Activated T-helper 1 cell treated with anti-CD3 and anti-CD28 coated beads, Interleukin-12 subunit alpha, Interleukin-12 subunit beta, Interleukin-2, Interleukin-4 antibody, amounts not matched to agents 30 ng/mL and 10 ng/mL and 1 ng/mL, durations not matched to agents 14 hours and 24 hours and 36 hours (primary cell): ENCODE measurements around the gene CDK16. TPM values are rescaled to one million over a fixed set of nuclear protein-coding genes. Genes with fewer than 3 reads are reported as not detected.
A peak's percentile ranks its signal among the peaks of the same experiment; 100 is the strongest.

ENCODE experiments used
- DNase-seq: peaks from one replicate; pipeline ENCODE4 v3.0.0; 2021; ENCODE audit warnings: low spot score
- H3K27ac Mint-ChIP-seq: one replicate; pipeline ENCODE4 v1.8.0; 2021; ENCODE audit warnings: mild to moderate bottlenecking, mixed read lengths
- H3K27me3 Mint-ChIP-seq: one replicate; pipeline ENCODE4 v1.8.0; 2022; ENCODE audit warnings: mild to moderate bottlenecking, moderate library complexity, mixed read lengths; ENCODE audit not compliant: insufficient read depth
- H3K36me3 Mint-ChIP-seq: one replicate; pipeline ENCODE4 v1.8.0; 2021; ENCODE audit warnings: low read depth, mixed read lengths
- H3K4me1 Mint-ChIP-seq: one replicate; pipeline ENCODE4 v1.8.0; 2021; ENCODE audit warnings: low read depth, mixed read lengths
- H3K4me3 Mint-ChIP-seq: one replicate; pipeline ENCODE4 v1.8.0; 2021; ENCODE audit warnings: mild to moderate bottlenecking, moderate library complexity, mixed read lengths
- H3K9me3 Mint-ChIP-seq: one replicate; pipeline ENCODE4 v1.8.0; 2021; ENCODE audit warnings: mixed read lengths
- intact Hi-C: fragments of 100-400 bp; cut with micrococcal nuclease; formaldehyde crosslinking; loops from one replicate; pipeline ENCODE4 v1.15.1; 2024
- total RNA-seq: library from RNA; stranded (reverse); gene quantifications from 2 replicates; pipeline ENCODE4 v1.2.3, GENCODE V29; 2022

Gene CDK16
- total RNA-seq, 1 donor from 2014 or later = 56.4 TPM

GRCh38 chrX:47227334-47227583 lies 8.8 kb downstream of the CDK16 start:
- H3K4me1 Mint-ChIP-seq = peaks cover 5% of the 10 kb centered on the region
- no peak overlapping the region for H3K4me3 Mint-ChIP-seq
- peaks cover 23% of the 10 kb centered on the region for H3K36me3 Mint-ChIP-seq
- no peak overlapping the region for H3K27ac Mint-ChIP-seq
- no peaks in the 10 kb centered on the region for H3K27me3 Mint-ChIP-seq
- intact Hi-C loops = no loop called here
- DNase-seq = no peak
- H3K9me3 Mint-ChIP-seq = no peaks in the 10 kb centered on the region

GRCh38 chrX:47228550-47229270 lies 10.2 kb downstream of the CDK16 start:
- Mint-ChIP-seq H3K4me3 (no peak overlapping the region), H3K4me1 (peaks cover 5% of the 10 kb centered on the region), H3K9me3 (no peaks in the 10 kb centered on the region), H3K27me3 (no peaks in the 10 kb centered on the region), H3K36me3 (peaks cover 22% of the 10 kb centered on the region), H3K27ac (no peak overlapping the region)
- no peak for DNase-seq
- intact Hi-C loops = no loop called here

GRCh38 chrX:47229427-47229826 lies 10.9 kb downstream of the CDK16 start:
- Mint-ChIP-seq H3K27me3 (no peaks in the 10 kb centered on the region), H3K27ac (no peak overlapping the region), H3K9me3 (no peaks in the 10 kb centered on the region), H3K4me3 (no peak overlapping the region), H3K4me1 (peaks cover 5% of the 10 kb centered on the region), H3K36me3 (peaks cover 18% of the 10 kb centered on the region)
- intact Hi-C loops = no loop called here
- no peak for DNase-seq

- peak overlapping the region; percentile 21 for H3K27ac Mint-ChIP-seq
- peaks cover 18% of the 10 kb centered on the region for H3K36me3 Mint-ChIP-seq
- no peak overlapping the region for H3K4me3 Mint-ChIP-seq
Measured at GRCh38 chrX:47230136-47230868, 11.8 kb downstream of the CDK16 start.

GRCh38 chrX:47231167-47231566 lies 12.7 kb downstream of the CDK16 start:
- H3K4me1 Mint-ChIP-seq = peaks cover 16% of the 10 kb centered on the region
- intact Hi-C loops = no loop called here
- DNase-seq = no peak
- no peaks in the 10 kb centered on the region for H3K27me3 Mint-ChIP-seq
- no peaks in the 10 kb centered on the region for H3K9me3 Mint-ChIP-seq
- peaks cover 19% of the 10 kb centered on the region for H3K36me3 Mint-ChIP-seq
- H3K4me3 Mint-ChIP-seq = no peak overlapping the region
- peak overlapping the region; percentile 63 for H3K27ac Mint-ChIP-seq

More at GRCh38 chrX:47230136-47230868, 11.8 kb downstream of the CDK16 start:
- no peak for DNase-seq
- no peaks in the 10 kb centered on the region for H3K27me3 Mint-ChIP-seq
- H3K9me3 Mint-ChIP-seq = no peaks in the 10 kb centered on the region
- peaks cover 7% of the 10 kb centered on the region for H3K4me1 Mint-ChIP-seq
- intact Hi-C loops = no loop called here

- no peaks in the 10 kb centered on the region for H3K27me3 Mint-ChIP-seq
- peak overlapping the region; percentile 90 for H3K27ac Mint-ChIP-seq
- H3K9me3 Mint-ChIP-seq = no peaks in the 10 kb centered on the region
- H3K36me3 Mint-ChIP-seq = peaks cover 14% of the 10 kb centered on the region
- H3K4me3 Mint-ChIP-seq = peak overlapping the region; percentile 87
- DNase-seq = no peak
- peaks cover 19% of the 10 kb centered on the region for H3K4me1 Mint-ChIP-seq
- intact Hi-C loops = loop anchor here (2.0 kb wide), 2 partner anchors 329 to 427 kb away; partner anchors contain the start of genes ARAF and UXT
Measured at GRCh38 chrX:47232197-47232802, 13.8 kb downstream of the CDK16 start.

- H3K27me3 Mint-ChIP-seq = no peaks in the 10 kb centered on the region
- H3K4me3 Mint-ChIP-seq = peak within 1 kb of the TSS; percentile 87
- peak within 1 kb of the TSS; percentile 90 for H3K27ac Mint-ChIP-seq
- DNase-seq = peak; percentile 16
- intact Hi-C loops = loop anchor here (1.0 to 2.0 kb wide), 9 partner anchors 15 to 426 kb away; partner anchors contain the start of genes ARAF, CDK16, ELK1 and UBA1
- H3K9me3 Mint-ChIP-seq = no peaks in the 10 kb centered on the region
- H3K4me1 Mint-ChIP-seq = peaks cover 19% of the 10 kb centered on the region
- peaks cover 14% of the 10 kb centered on the region for H3K36me3 Mint-ChIP-seq
Measured at GRCh38 chrX:47232803-47233332, 14.4 kb downstream of the CDK16 start, which contains the start of gene USP11. Gene USP11, plus strand, starts transcription at chrX:47233009. Its CDS starts 35 bp downstream, at chrX:47233044.

- Mint-ChIP-seq H3K27ac (peak overlapping the region; percentile 90), H3K36me3 (peaks cover 14% of the 10 kb centered on the region), H3K4me3 (peak overlapping the region; percentile 87), H3K9me3 (no peaks in the 10 kb centered on the region), H3K27me3 (no peaks in the 10 kb centered on the region), H3K4me1 (peaks cover 19% of the 10 kb centered on the region)
- DNase-seq = peak; percentile 87
- intact Hi-C loops = loop anchor here (1.0 to 2.0 kb wide), 9 partner anchors 15 to 425 kb away; partner anchors contain the start of genes ARAF, CDK16, ELK1 and UBA1
Measured at GRCh38 chrX:47233333-47234113, 15.0 kb downstream of the CDK16 start.

GRCh38 chrX:47234583-47234982 lies 16.1 kb downstream of the CDK16 start:
- no peaks in the 10 kb centered on the region for H3K27me3 Mint-ChIP-seq
- peaks cover 19% of the 10 kb centered on the region for H3K4me1 Mint-ChIP-seq
- peak overlapping the region; percentile 87 for H3K4me3 Mint-ChIP-seq
- H3K36me3 Mint-ChIP-seq = peaks cover 9% of the 10 kb centered on the region
- no peak for DNase-seq
- H3K9me3 Mint-ChIP-seq = no peaks in the 10 kb centered on the region
- intact Hi-C loops = no loop called here
- no peak overlapping the region for H3K27ac Mint-ChIP-seq

- Mint-ChIP-seq H3K4me1 (peaks cover 14% of the 10 kb centered on the region), H3K36me3 (peaks cover 5% of the 10 kb centered on the region), H3K9me3 (no peaks in the 10 kb centered on the region), H3K27ac (peak overlapping the region; percentile 7), H3K27me3 (no peaks in the 10 kb centered on the region), H3K4me3 (peak overlapping the region; percentile 23)
- no peak for DNase-seq
- intact Hi-C loops = no loop called here
Measured at GRCh38 chrX:47235691-47236103, 17.2 kb downstream of the CDK16 start.

- H3K27me3 Mint-ChIP-seq = no peaks in the 10 kb centered on the region
- no peak overlapping the region for H3K4me3 Mint-ChIP-seq
- no peak for DNase-seq
- peaks cover 11% of the 10 kb centered on the region for H3K36me3 Mint-ChIP-seq
- H3K9me3 Mint-ChIP-seq = no peaks in the 10 kb centered on the region
- intact Hi-C loops = no loop called here
- peaks cover 14% of the 10 kb centered on the region for H3K4me1 Mint-ChIP-seq
- H3K27ac Mint-ChIP-seq = no peak overlapping the region
Measured at GRCh38 chrX:47239199-47239598, 20.7 kb downstream of the CDK16 start.

- H3K9me3 Mint-ChIP-seq = no peaks in the 10 kb centered on the region
- intact Hi-C loops = no loop called here
- peaks cover 11% of the 10 kb centered on the region for H3K36me3 Mint-ChIP-seq
- H3K4me1 Mint-ChIP-seq = peaks cover 14% of the 10 kb centered on the region
- no peak overlapping the region for H3K27ac Mint-ChIP-seq
- H3K27me3 Mint-ChIP-seq = no peaks in the 10 kb centered on the region
- no peak overlapping the region for H3K4me3 Mint-ChIP-seq
- DNase-seq = no peak
Measured at GRCh38 chrX:47239898-47240545, 21.5 kb downstream of the CDK16 start.
